Measurements from ENCODE around the gene ARPC5L. TPM values are rescaled to one million over a fixed set of nuclear protein-coding genes. Genes with fewer than 3 reads are reported as not detected.
"Not testable (repeated sequence)": the region's sequence is repeated elsewhere in the genome, so short reads cannot be mapped to it uniquely, and the experiment has no call there.

Gene ARPC5L
- total RNA-seq, 1 experiment from 2014 or later: 73.9 TPM

GRCh38 chr9:124834591-124834990, 27.3 kb upstream of the ARPC5L start:
- no TSS peak for BruUV-seq (replicated peaks)
- intact Hi-C loops (cut with micrococcal nuclease; ENCODE audit: unreplicated experiment): no loop called here
- no peak overlapping the region for H3K27ac ChIP-seq (ENCODE audit: low read depth, low read length, poor library complexity, severe bottlenecking)
- peaks cover 25% of the 10 kb centered on the region for H3K4me1 ChIP-seq (ENCODE audit: insufficient read depth, low read length, poor library complexity, severe bottlenecking)
- no peaks in the 10 kb centered on the region for H3K36me3 ChIP-seq (ENCODE audit: insufficient read depth, low read length, poor library complexity, severe bottlenecking)
- no peak for DNase-seq (ENCODE audit: low spot score)
- H3K4me3 ChIP-seq (ENCODE audit: low read depth, low read length, poor library complexity, severe bottlenecking): no peak overlapping the region
- POLR2A ChIA-PET (ENCODE audit: low non-redundant PET): no interaction called here
- CTCF ChIA-PET: interaction anchor here (0.5 to 1.2 kb wide), 3 partner anchors 11 to 880 kb away, joined by 3 to 5 read pairs (median 4); partner anchors contain the start of gene OLFML2A
- H3K9me3 ChIP-seq (ENCODE audit: low read depth, low read length, poor library complexity, severe bottlenecking): no peaks in the 10 kb centered on the region
- no peak for TF ChIP-seq EZH2 (IDR thresholded peaks at IDR 0.05; ENCODE audit: borderline replicate concordance, low read depth, low read length, poor library complexity, severe bottlenecking)
- TF ChIP-seq CTCF (conservative IDR thresholded peaks at IDR 0.05; ENCODE audit: low read depth, low read length): no peak
- no peaks in the 10 kb centered on the region for H3K27me3 ChIP-seq (replicated peaks; ENCODE audit: insufficient read depth, low read depth, low read length, poor library complexity)

GRCh38 chr9:124835026-124835557, 26.8 kb upstream of the ARPC5L start:
- Histone ChIP-seq H3K4me1 (ENCODE audit: insufficient read depth, low read length, poor library complexity, severe bottlenecking) (peaks cover 25% of the 10 kb centered on the region), H3K36me3 (ENCODE audit: insufficient read depth, low read length, poor library complexity, severe bottlenecking) (no peaks in the 10 kb centered on the region), H3K27me3 (replicated peaks; ENCODE audit: insufficient read depth, low read depth, low read length, poor library complexity) (no peaks in the 10 kb centered on the region), H3K4me3 (ENCODE audit: low read depth, low read length, poor library complexity, severe bottlenecking) (no peak overlapping the region), H3K9me3 (ENCODE audit: low read depth, low read length, poor library complexity, severe bottlenecking) (no peaks in the 10 kb centered on the region), H3K27ac (ENCODE audit: low read depth, low read length, poor library complexity, severe bottlenecking) (peak overlapping the region; percentile 22)
- CTCF ChIA-PET: interaction anchor here (0.5 to 1.2 kb wide), 2 partner anchors 11 to 58 kb away, joined by 3 to 4 read pairs; partner anchors contain the start of gene OLFML2A
- POLR2A ChIA-PET (ENCODE audit: low non-redundant PET): no interaction called here
- intact Hi-C loops (cut with micrococcal nuclease; ENCODE audit: unreplicated experiment): loop anchor here (5.0 kb wide), 1 partner anchor 58 kb away; the partner anchor contains the start of gene OLFML2A
- BruUV-seq (replicated peaks): no TSS peak
- DNase-seq (ENCODE audit: low spot score): peak; percentile 84
- TF ChIP-seq CTCF (conservative IDR thresholded peaks at IDR 0.05; ENCODE audit: low read depth, low read length): no peak
- TF ChIP-seq EZH2 (IDR thresholded peaks at IDR 0.05; ENCODE audit: borderline replicate concordance, low read depth, low read length, poor library complexity, severe bottlenecking): no peak

- H3K36me3 ChIP-seq (ENCODE audit: insufficient read depth, low read length, poor library complexity, severe bottlenecking); BruUV-seq (replicated peaks); H3K27ac ChIP-seq (ENCODE audit: low read depth, low read length, poor library complexity, severe bottlenecking); H3K27me3 ChIP-seq (replicated peaks; ENCODE audit: insufficient read depth, low read depth, low read length, poor library complexity); H3K9me3 ChIP-seq (ENCODE audit: low read depth, low read length, poor library complexity, severe bottlenecking); DNase-seq (ENCODE audit: low spot score); POLR2A ChIA-PET (ENCODE audit: low non-redundant PET); H3K4me3 ChIP-seq (ENCODE audit: low read depth, low read length, poor library complexity, severe bottlenecking): not testable (repeated sequence)
- peaks cover 13% of the 10 kb centered on the region for H3K4me1 ChIP-seq (ENCODE audit: insufficient read depth, low read length, poor library complexity, severe bottlenecking)
- CTCF ChIA-PET: interaction anchor here (0.9 kb wide), 1 partner anchor 15 kb away, joined by 3 read pairs; the partner anchor contains the start of gene WDR38
- intact Hi-C loops (cut with micrococcal nuclease; ENCODE audit: unreplicated experiment): loop anchor here (5.0 kb wide), 1 partner anchor 61 kb away; the partner anchor contains the start of gene OLFML2A
These were observed 23.8 kb upstream of the ARPC5L start for GRCh38 chr9:124838132-124838531.

- H3K9me3 ChIP-seq (ENCODE audit: low read depth, low read length, poor library complexity, severe bottlenecking); BruUV-seq (replicated peaks); H3K27me3 ChIP-seq (replicated peaks; ENCODE audit: insufficient read depth, low read depth, low read length, poor library complexity); DNase-seq (ENCODE audit: low spot score); H3K36me3 ChIP-seq (ENCODE audit: insufficient read depth, low read length, poor library complexity, severe bottlenecking); H3K27ac ChIP-seq (ENCODE audit: low read depth, low read length, poor library complexity, severe bottlenecking); POLR2A ChIA-PET (ENCODE audit: low non-redundant PET); CTCF ChIA-PET; H3K4me3 ChIP-seq (ENCODE audit: low read depth, low read length, poor library complexity, severe bottlenecking): not testable (repeated sequence)
- intact Hi-C loops (cut with micrococcal nuclease; ENCODE audit: unreplicated experiment): loop anchor here (5.0 kb wide), 1 partner anchor 61 kb away; the partner anchor contains the start of gene OLFML2A
- peaks cover 13% of the 10 kb centered on the region for H3K4me1 ChIP-seq (ENCODE audit: insufficient read depth, low read length, poor library complexity, severe bottlenecking)
These were observed 23.2 kb upstream of the ARPC5L start for GRCh38 chr9:124838567-124839275.
